Tibial nerve (tissue), 4 donors: ENCODE data around the gene SLIT1. TPM values are rescaled to one million over a fixed set of nuclear protein-coding genes. Genes with fewer than 3 reads are reported as not detected.

ENCODE experiments used
- DNase-seq, 2 donors: peaks; one replicate each; pipeline ENCODE4 v3.0.0-alpha.2; 2019; ENCODE audit warnings: low spot score in 2 of 2
- H3K27ac ChIP-seq, 4 donors: fragments of 200-600 bp; sonication (generic) in 3 of 4; one replicate each; pipeline ENCODE4 v1.5.1; 2017 to 2019; ENCODE audit warnings: mild to moderate bottlenecking in 1 of 4
- H3K27me3 ChIP-seq, 2 donors: fragments of 200-600 bp; sonication (generic) in 1 of 2; one replicate each; pipeline versions ENCODE4 v1.5.1 to v1.6.0; 2017 to 2019
- H3K36me3 ChIP-seq, 3 donors: fragments of 200-600 bp; sonication (generic); one replicate each; pipeline ENCODE4 v1.5.1; 2018 to 2019
- H3K4me1 ChIP-seq, 4 donors: fragments of 200-600 bp; sonication (generic) in 3 of 4; one replicate each; pipeline ENCODE4 v1.5.1; 2017 to 2019
- H3K4me3 ChIP-seq, 4 donors: fragments of 200-600 bp; sonication (generic) in 3 of 4; one replicate each; pipeline ENCODE4 v1.5.1; 2017 to 2019; ENCODE audit warnings: mild to moderate bottlenecking in 1 of 4, moderate library complexity in 1 of 4
- H3K9me3 ChIP-seq, 4 donors: fragments of 200-600 bp; sonication (generic) in 3 of 4; one replicate each; pipeline ENCODE4 v1.5.1; 2017 to 2019
- CTCF ChIP-seq, 5 experiments: fragments of 200-600 bp in 3 of 5; fragments of 450-650 bp in 2 of 5; sonication (generic) in 3 of 5; IDR thresholded peaks; one replicate each; pipeline ENCODE4 v1.5.1; 2016 to 2019; ENCODE audit warnings: antibody characterized with exemption in 5 of 5, mild to moderate bottlenecking in 3 of 5, moderate library complexity in 2 of 5
- EP300 ChIP-seq, 2 donors: sonication (generic); formaldehyde crosslinking; IDR thresholded peaks; one replicate each; pipeline ENCODE4 v1.6.1; 2017; ENCODE audit warnings: antibody characterized with exemption in 2 of 2, mild to moderate bottlenecking in 1 of 2
- POLR2A ChIP-seq, 2 donors: fragments of 450-650 bp; IDR thresholded peaks; one replicate each; pipeline ENCODE4 v1.6.1; 2017; ENCODE audit warnings: antibody characterized with exemption in 2 of 2, mild to moderate bottlenecking in 2 of 2, moderate library complexity in 2 of 2
- WGBS, 2 donors: methylation state at CpG; one replicate each; pipeline ENCODE4 v1.1.5; 2018; 5-methylcytosine and 5-hydroxymethylcytosine counted together
- total RNA-seq, 4 donors: library from RNA; depleted of rRNA; stranded (reverse); fragments of >200 nt; gene quantifications; one replicate each; pipeline ENCODE4 v1.1.0, GENCODE V29; 2016

Gene SLIT1
- total RNA-seq, 4 donors from 2014 or later: 0.78 to 3.1 (median 1.3) TPM

- TF ChIP-seq EP300 (IDR thresholded peaks at IDR 0.05) (no peak), POLR2A (IDR thresholded peaks at IDR 0.05) (no peak), CTCF (IDR thresholded peaks at IDR 0.05) (no peak)
- no peaks in the 10 kb centered on the region for H3K4me1 ChIP-seq
- WGBS, 2 donors: 80% methylated on average over 7 of the region's 7 CpGs
- no peaks in the 10 kb centered on the region for H3K36me3 ChIP-seq
- H3K27me3 ChIP-seq: no peaks in the 10 kb centered on the region
- H3K4me3 ChIP-seq: no peak overlapping the region
- H3K9me3 ChIP-seq: no peaks in the 10 kb centered on the region
- no peak for DNase-seq
- H3K27ac ChIP-seq: no peak overlapping the region
Measured at GRCh38 chr10:97203220-97203619, 17.5 kb upstream of the SLIT1 start.

- TF ChIP-seq POLR2A (IDR thresholded peaks at IDR 0.05): no peak
- TF ChIP-seq EP300 (IDR thresholded peaks at IDR 0.05): no peak
- no peak for TF ChIP-seq CTCF (IDR thresholded peaks at IDR 0.05)
- H3K4me3 ChIP-seq: no peak overlapping the region
- H3K27ac ChIP-seq: no peak overlapping the region
- DNase-seq: no peak
- 48 to 52% methylated on average over 6 of the region's 6 CpGs for WGBS, 2 donors
- H3K36me3 ChIP-seq: no peaks in the 10 kb centered on the region
- H3K4me1 ChIP-seq: peaks cover 0 to 10% (median 0%) of the 10 kb centered on the region in 4 donors
- no peaks in the 10 kb centered on the region for H3K9me3 ChIP-seq
- H3K27me3 ChIP-seq: peaks cover 0 to 4% of the 10 kb centered on the region in 2 donors
Measured at GRCh38 chr10:97200616-97201015, 14.9 kb upstream of the SLIT1 start.

- WGBS, 2 donors: 53 to 56% methylated on average over 3 of the region's 3 CpGs
- H3K4me3 ChIP-seq: no peak overlapping the region
- H3K4me1 ChIP-seq: peaks cover 0 to 11% (median 0%) of the 10 kb centered on the region in 4 donors
- no peaks in the 10 kb centered on the region for H3K36me3 ChIP-seq
- no peak for TF ChIP-seq EP300 (IDR thresholded peaks at IDR 0.05)
- no peak for TF ChIP-seq POLR2A (IDR thresholded peaks at IDR 0.05)
- TF ChIP-seq CTCF (IDR thresholded peaks at IDR 0.05): no peak
- peaks cover 0 to 12% of the 10 kb centered on the region in 2 donors for H3K27me3 ChIP-seq
- no peak for DNase-seq
- no peak overlapping the region for H3K27ac ChIP-seq
- no peaks in the 10 kb centered on the region for H3K9me3 ChIP-seq
Measured at GRCh38 chr10:97199152-97199551, 13.4 kb upstream of the SLIT1 start.

DNA sequence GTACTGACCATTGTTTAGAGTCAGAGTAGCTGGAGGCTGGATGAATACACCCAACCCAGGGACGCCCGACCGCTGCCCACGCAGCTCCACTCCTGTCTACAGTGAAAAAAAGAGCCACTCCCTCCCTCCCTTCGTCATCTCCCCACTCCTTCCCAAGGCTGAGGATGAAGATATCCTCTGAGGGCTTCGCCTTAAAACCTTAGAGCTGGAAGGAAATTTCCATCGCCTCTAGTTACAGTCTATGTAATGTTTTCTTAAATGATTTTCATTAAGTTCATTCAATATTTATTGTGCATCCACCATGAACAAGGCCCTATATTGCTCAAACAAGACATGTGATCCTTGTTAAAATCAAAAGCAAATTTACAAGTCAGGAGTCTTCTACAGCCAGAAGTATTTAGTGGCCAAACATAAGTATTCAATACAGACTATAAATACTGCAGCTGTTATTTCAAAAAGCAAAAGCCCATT, 11.3 kb upstream of the SLIT1 start:
- Histone ChIP-seq H3K4me1 (peaks cover 0 to 11% (median 0%) of the 10 kb centered on the region in 4 donors), H3K36me3 (no peaks in the 10 kb centered on the region), H3K4me3 (no peak overlapping the region), H3K9me3 (no peaks in the 10 kb centered on the region), H3K27ac (no peak overlapping the region), H3K27me3 (peaks cover 0 to 21% of the 10 kb centered on the region in 2 donors)
- TF ChIP-seq POLR2A (IDR thresholded peaks at IDR 0.05): no peak
- TF ChIP-seq EP300 (IDR thresholded peaks at IDR 0.05): no peak
- TF ChIP-seq CTCF (IDR thresholded peaks at IDR 0.05): no peak
- WGBS, 2 donors: 47 to 50% methylated on average over 7 of the region's 7 CpGs
- DNase-seq: no peak

DNA sequence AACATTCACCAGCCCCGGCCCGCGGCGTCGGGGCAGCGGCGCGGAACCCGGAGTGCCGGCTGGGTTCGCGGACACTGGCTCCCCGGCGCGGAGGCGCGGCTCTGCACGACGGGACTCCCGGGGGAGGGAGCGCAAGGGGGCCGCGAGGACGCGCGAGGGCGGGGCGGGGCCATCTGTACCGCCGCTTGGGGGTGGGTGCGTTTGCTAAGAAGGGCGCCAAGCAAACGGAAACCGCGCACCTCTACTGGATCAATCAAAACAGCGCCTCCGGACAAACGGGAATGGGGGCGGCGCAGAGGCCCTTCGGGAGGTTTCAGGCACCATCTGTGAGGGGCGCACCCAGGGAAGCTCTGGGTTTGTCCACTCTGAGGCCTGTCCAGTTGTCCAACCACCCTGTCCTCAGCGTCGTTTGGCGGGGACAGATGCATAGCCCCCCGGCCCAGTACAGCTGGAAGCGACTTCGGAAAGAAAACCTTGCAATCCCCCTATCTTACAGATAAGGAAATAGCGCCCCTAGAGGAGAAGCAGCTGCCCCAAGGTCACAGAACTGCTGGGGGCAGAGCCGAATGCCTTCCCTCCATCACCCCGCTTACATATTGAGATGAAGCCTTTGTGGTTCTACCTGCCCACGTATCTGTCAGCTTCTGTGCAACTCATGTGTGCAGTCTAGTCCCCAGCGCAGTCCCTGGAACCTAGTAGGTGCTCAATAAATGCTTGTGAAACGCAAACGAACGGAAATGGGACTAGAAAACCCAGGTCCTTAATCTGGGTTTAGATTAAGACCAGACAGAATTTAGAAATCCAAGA, 10.7 kb upstream of the SLIT1 start:
- peak; percentile 52 to 70 (median 57) for TF ChIP-seq CTCF (IDR thresholded peaks at IDR 0.05)
- no peak for TF ChIP-seq EP300 (IDR thresholded peaks at IDR 0.05)
- TF ChIP-seq POLR2A (IDR thresholded peaks at IDR 0.05): no peak
- peak in 1 of 2 donors; percentile 39 for DNase-seq
- no peaks in the 10 kb centered on the region for H3K36me3 ChIP-seq
- peaks cover 0 to 11% (median 0%) of the 10 kb centered on the region in 4 donors for H3K4me1 ChIP-seq
- H3K27me3 ChIP-seq: peaks cover 0 to 23% of the 10 kb centered on the region in 2 donors
- H3K9me3 ChIP-seq: no peaks in the 10 kb centered on the region
- no peak overlapping the region for H3K27ac ChIP-seq
- peak overlapping the region; percentile 19 to 57 (median 33) for H3K4me3 ChIP-seq
- 5 to 11% methylated on average over 37 to 49 of the region's 56 CpGs for WGBS, 2 donors
